SK-N-MC (cell line): ENCODE data around the gene SCYGR1.

Experiments used
- DNase-seq: peaks from one replicate; pipeline ENCODE4 v3.0.0-alpha.2; 2011; ENCODE audit warnings: low read depth, low spot score
- H3K27ac ChIP-seq: fragments of 200-600 bp; sonication (generic); 2 replicates; pipeline ENCODE4 v1.5.1; 2016; ENCODE audit warnings: mixed run types
- H3K36me3 ChIP-seq: fragments of 200-600 bp; sonication (generic); 2 replicates; pipeline ENCODE4 v1.6.1; 2017; ENCODE audit warnings: antibody characterized with exemption, low read length, mixed read lengths; ENCODE audit not compliant: insufficient read depth
- H3K4me3 ChIP-seq: fragments of 200-600 bp; sonication (generic); 2 replicates; pipeline ENCODE4 v1.5.1; 2016
- H3K9ac ChIP-seq: fragments of 200-600 bp; sonication (generic); 2 replicates; pipeline ENCODE4 v1.8.0; 2017; ENCODE audit warnings: mixed run types, mixed read lengths; ENCODE audit not compliant: insufficient read length
- H3K9me3 ChIP-seq: fragments of 200-600 bp; sonication (generic); 2 replicates; pipeline ENCODE4 v1.6.1; 2017; ENCODE audit warnings: low read depth, mild to moderate bottlenecking, antibody characterized with exemption, low read length, moderate library complexity, mixed read lengths
- EZH2 ChIP-seq: fragments of 200-600 bp; sonication (generic); IDR thresholded peaks from one replicate; pipeline ENCODE4 v1.6.1; 2017; ENCODE audit warnings: antibody characterized with exemption
- FOXP2 ChIP-seq: optimal IDR thresholded peaks from 2 replicates; pipeline ENCODE3; 2011; ENCODE audit warnings: mild to moderate bottlenecking, moderate library complexity; ENCODE audit not compliant: insufficient read depth; ENCODE audit errors: extremely low read length, control extremely low read depth
- POLR2AphosphoS5 ChIP-seq: IDR thresholded peaks from 2 replicates; pipeline ENCODE4 v1.6.1; 2012; ENCODE audit warnings: mild to moderate bottlenecking, low read depth, low read length, borderline replicate concordance

SCYGR1 gene

GRCh38 chr2:227347117-227347516, 40.6 kb downstream of the SCYGR1 start:
- peaks cover 29% of the 10 kb centered on the region for H3K36me3 ChIP-seq
- DNase-seq, result no peak

GRCh38 chr2:227344231-227344630, 43.5 kb downstream of the SCYGR1 start:
- no peak for DNase-seq
- no peak overlapping the region for H3K27ac ChIP-seq
- H3K4me3 ChIP-seq, result no peak overlapping the region
- TF ChIP-seq EZH2 (no peak), FOXP2 (no peak), POLR2AphosphoS5 (no peak)
- no peak overlapping the region for H3K9ac ChIP-seq
- peaks cover 36% of the 10 kb centered on the region for H3K36me3 ChIP-seq
- no peaks in the 10 kb centered on the region for H3K9me3 ChIP-seq

More at GRCh38 chr2:227347117-227347516, 40.6 kb downstream of the SCYGR1 start:
- no peak overlapping the region for H3K4me3 ChIP-seq
- H3K9me3 ChIP-seq, result no peaks in the 10 kb centered on the region
- H3K9ac ChIP-seq, result no peak overlapping the region
- no peak overlapping the region for H3K27ac ChIP-seq
- TF ChIP-seq POLR2AphosphoS5 (no peak), FOXP2 (no peak), EZH2 (no peak)

DNA sequence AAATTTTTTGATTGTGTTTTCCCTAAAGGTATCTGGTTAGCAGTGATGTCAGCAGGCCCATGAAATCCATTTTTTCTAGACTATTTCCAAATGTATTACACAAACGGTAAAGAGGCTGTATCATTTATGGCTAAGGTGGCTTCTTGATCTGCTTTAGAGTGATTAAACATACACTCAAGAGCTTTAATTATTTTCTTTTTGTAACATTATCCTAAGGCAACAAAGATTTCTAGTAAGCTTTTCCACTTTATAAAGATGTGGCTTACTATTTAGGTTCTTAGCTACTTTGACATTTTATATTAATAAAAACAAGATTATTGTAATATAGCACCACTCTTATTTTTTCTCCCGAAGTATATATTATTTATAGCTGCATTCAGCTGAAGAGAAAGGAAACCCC, 46.2 kb downstream of the SCYGR1 start:
- H3K9me3 ChIP-seq, result no peaks in the 10 kb centered on the region
- DNase-seq, result no peak
- H3K9ac ChIP-seq, result no peak overlapping the region
- no peak overlapping the region for H3K4me3 ChIP-seq
- no peak overlapping the region for H3K27ac ChIP-seq
- TF ChIP-seq FOXP2, result no peak
- no peak for TF ChIP-seq POLR2AphosphoS5
- TF ChIP-seq EZH2, result no peak
- H3K36me3 ChIP-seq, result peaks cover 37% of the 10 kb centered on the region

DNA sequence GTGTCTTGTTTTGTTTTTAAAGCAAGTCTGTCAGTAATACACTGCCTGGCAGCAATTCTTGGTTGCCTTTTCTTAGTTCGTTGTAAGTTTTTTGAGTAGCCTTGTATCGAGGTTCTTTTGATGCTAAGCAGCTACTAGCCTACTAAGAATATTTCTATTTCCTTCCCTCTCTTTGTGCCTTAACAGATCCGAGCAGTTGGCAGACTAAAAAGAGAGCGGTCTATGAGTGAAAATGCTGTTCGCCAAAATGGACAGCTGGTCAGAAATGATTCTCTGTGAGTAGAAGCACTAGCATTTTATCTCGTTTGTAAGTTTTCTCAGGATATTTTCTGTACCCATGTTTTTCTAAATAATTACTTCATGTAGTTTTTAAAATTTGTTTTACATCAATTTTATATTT, 47.6 kb downstream of the SCYGR1 start:
- no peak overlapping the region for H3K27ac ChIP-seq
- H3K36me3 ChIP-seq, result peaks cover 40% of the 10 kb centered on the region
- no peak overlapping the region for H3K4me3 ChIP-seq
- no peaks in the 10 kb centered on the region for H3K9me3 ChIP-seq
- no peak overlapping the region for H3K9ac ChIP-seq
- no peak for DNase-seq
- TF ChIP-seq EZH2 (no peak), POLR2AphosphoS5 (no peak)

DNA sequence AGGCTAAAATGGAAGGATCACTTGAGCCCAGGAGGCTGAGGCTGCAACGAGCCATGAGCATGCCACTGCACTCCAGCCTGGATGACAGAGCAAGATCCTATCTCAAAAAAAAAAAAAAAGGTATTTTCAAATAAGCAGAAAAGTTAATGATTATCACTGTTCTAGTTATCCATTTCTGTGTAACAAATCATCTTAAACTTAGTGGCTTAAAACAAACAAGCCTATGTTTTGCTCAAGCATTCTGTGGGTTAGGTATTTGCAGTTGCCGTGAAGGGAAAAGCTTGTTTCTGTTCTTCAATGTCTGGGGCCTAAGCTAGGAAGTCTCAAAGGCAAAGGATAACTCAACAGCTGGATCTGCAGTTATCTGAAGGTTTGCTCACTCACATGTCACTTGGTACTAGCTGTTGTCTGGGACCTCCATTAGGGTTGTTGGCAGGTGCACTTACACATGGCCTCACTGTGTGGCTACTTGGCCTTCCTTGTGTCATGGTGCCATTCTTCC, 48.6 kb downstream of the SCYGR1 start:
- no peak for TF ChIP-seq POLR2AphosphoS5
- TF ChIP-seq FOXP2, result no peak
- TF ChIP-seq EZH2, result no peak
- DNase-seq, result no peak
- Histone ChIP-seq H3K4me3 (no peak overlapping the region), H3K36me3 (peaks cover 50% of the 10 kb centered on the region), H3K9ac (no peak overlapping the region), H3K27ac (no peak overlapping the region), H3K9me3 (no peaks in the 10 kb centered on the region)
